ENCODE results near the gene SNPH. TPM values are rescaled to one million over a fixed set of nuclear protein-coding genes. Genes with fewer than 3 reads are reported as not detected.

SNPH gene
- total and polyA plus RNA-seq, 2 of the 8 experiments (the other 6 are each of a cell fraction or from before 2014, with no cell fraction given), result 0.98 to 4.9 TPM

- no peak overlapping the region for H4K5ac ChIP-seq (ENCODE audit: insufficient read length, low read depth, low read length)
- H3K9ac ChIP-seq (replicated peaks in 1 of 4; ENCODE audit: extremely low read depth in 1 of 4, low read depth in 3 of 4, low read length in 3 of 4), result no peak overlapping the region
- H3K4me2 ChIP-seq (ENCODE audit: insufficient read depth in 1 of 2, low read depth in 2 of 2, low read length in 2 of 2), result no peak overlapping the region
- H2BK12ac ChIP-seq (ENCODE audit: low read depth, low read length), result no peak overlapping the region
- no peaks in the 10 kb centered on the region for H3K27me3 ChIP-seq (replicated peaks in 1 of 4; ENCODE audit: control insufficient read depth in 3 of 4, extremely low read depth in 1 of 4, insufficient read depth in 3 of 4, low read length in 3 of 4)
- H2AFZ ChIP-seq (ENCODE audit: low read length), result no peak overlapping the region
- H3K4ac ChIP-seq (replicated peaks; ENCODE audit: insufficient read length, low read depth, low read length), result no peak overlapping the region
- H3K9me3 ChIP-seq (ENCODE audit: insufficient read depth in 2 of 2, low read depth in 1 of 2, low read length in 1 of 2), result no peaks in the 10 kb centered on the region
- H3K4me3 ChIP-seq (ENCODE audit: extremely low read depth in 1 of 4, insufficient read depth in 2 of 4, low read depth in 3 of 4, low read length in 4 of 4), result no peak overlapping the region
- no peak overlapping the region for H2BK20ac ChIP-seq (ENCODE audit: low read length)
- no peak overlapping the region; the same call in 1 of the 2 replicates for H2BK5ac ChIP-seq (ENCODE audit: low read depth, low read length)
- H3K79me1 ChIP-seq (ENCODE audit: low read depth, low read length), result no peaks in the 10 kb centered on the region
- FAIRE-seq, result no peak
- no peaks in the 10 kb centered on the region for H3K36me3 ChIP-seq (ENCODE audit: control insufficient read depth in 2 of 4, insufficient read depth in 4 of 4, low read length in 3 of 4)
- H3K23me2 ChIP-seq (ENCODE audit: low read depth, low read length), result no peaks in the 10 kb centered on the region
- no peak overlapping the region for H2BK120ac ChIP-seq (replicated peaks; ENCODE audit: low read depth, low read length)
- no peak overlapping the region for H3K27ac ChIP-seq (ENCODE audit: low read depth, low read length)
- no peak overlapping the region for H2AK5ac ChIP-seq (ENCODE audit: low read depth, low read length)
- H4K8ac ChIP-seq (ENCODE audit: extremely low read depth, insufficient read depth, low read length), result no peak overlapping the region
- DNase-seq (ENCODE audit: low read depth in 1 of 2, low spot score in 2 of 2), result no peak
- H3K4me1 ChIP-seq (replicated peaks in 1 of 4; ENCODE audit: control insufficient read depth in 3 of 4, insufficient read depth in 4 of 4, low read length in 3 of 4), result 0 out of 7 replicates have a peak, but pooled peaks cover 0 to 2% (median under 1%) of the 10 kb centered on the region in 4 experiments
- H2BK15ac ChIP-seq (ENCODE audit: low read length), result no peak overlapping the region
- H3K23ac ChIP-seq (ENCODE audit: insufficient read length), result no peak overlapping the region
- H3K56ac ChIP-seq (replicated peaks; ENCODE audit: insufficient read length, low read depth, low read length), result no peak overlapping the region
- WGBS, 2 experiments (ENCODE audit: extremely low coverage in 1 of 2, insufficient coverage in 1 of 2, insufficient read length in 1 of 2, insufficient replicate concordance in 2 of 2, low coverage in 1 of 2, low lambda C conversion rate in 2 of 2, missing lambda C conversion rate in 1 of 2), result 90% methylated on average over 9 of the region's 9 CpGs; no CpG with 5 or more reads in 1 of the 2 experiments
- ChIA-PET POLR2A (ENCODE audit: partially characterized antibody) (interaction anchor here (0.6 to 0.9 kb wide), 2 partner anchors 11 to 128 kb away, joined by 3 read pairs; no protein-coding TSS in a partner anchor), CTCF (ENCODE audit: partially characterized antibody) (interaction anchor here (0.6 to 2.2 kb wide), 5 partner anchors 13 to 1484 kb away, joined by 3 to 8 read pairs (median 3); no protein-coding TSS in a partner anchor)
- no peak overlapping the region for H3K14ac ChIP-seq (ENCODE audit: insufficient read length)
- H4K20me1 ChIP-seq (replicated peaks in 1 of 2; ENCODE audit: control insufficient read depth in 1 of 2, insufficient read depth in 2 of 2, low read length in 2 of 2), result no peaks in the 10 kb centered on the region
- H4K91ac ChIP-seq (replicated peaks; ENCODE audit: insufficient read length, low read length), result no peak overlapping the region
- no peaks in the 10 kb centered on the region for H3K79me2 ChIP-seq (ENCODE audit: control insufficient read depth in 1 of 2, insufficient read depth in 2 of 2, low read length in 2 of 2)
- H3K18ac ChIP-seq (ENCODE audit: extremely low read depth, low read length), result no peak overlapping the region
- TF ChIP-seq POLR2A (IDR thresholded peaks at IDR 0.05; ENCODE audit: control extremely low read depth in 1 of 2, low read depth in 2 of 2, low read length in 2 of 2) (no peak), CTCF (IDR thresholded peaks at IDR 0.05; ENCODE audit: control extremely low read depth in 1 of 3, insufficient read depth in 1 of 3, low read depth in 1 of 3, low read length in 3 of 3) (no peak), POU5F1 (IDR thresholded peaks at IDR 0.05; ENCODE audit: low read depth, low read length) (no peak), BACH1 (IDR thresholded peaks at IDR 0.05; ENCODE audit: low read length) (no peak), POLR2AphosphoS5 (IDR thresholded peaks at IDR 0.05; ENCODE audit: low read depth, low read length) (no peak), MAX (IDR thresholded peaks at IDR 0.05) (no peak), KDM5A (IDR thresholded peaks at IDR 0.05; ENCODE audit: low read length) (no peak), JUN (IDR thresholded peaks at IDR 0.05; ENCODE audit: low read depth, low read length) (no peak), SRF (IDR thresholded peaks at IDR 0.05; ENCODE audit: low read depth, low read length) (no peak), SP4 (IDR thresholded peaks at IDR 0.05; ENCODE audit: low read length) (no peak), NRF1 (IDR thresholded peaks at IDR 0.05; ENCODE audit: low read depth, low read length) (no peak)
Observed at GRCh38 chr20:1286267-1287024, 20.4 kb downstream of the SNPH start.

All from H1 (cell line).